HG03460 (cell line): ENCODE measurements around the gene GNMT.
"Not testable (repeated sequence)": the region's sequence is repeated elsewhere in the genome, so short reads cannot be mapped to it uniquely, and the experiment has no call there.

Experiments used
- ATAC-seq: cut with Tn5 transposase; IDR thresholded peaks from one replicate; pipeline ENCODE4 v1.9.1; 2021; ENCODE audit not compliant: unreplicated experiment

The GNMT gene

DNA sequence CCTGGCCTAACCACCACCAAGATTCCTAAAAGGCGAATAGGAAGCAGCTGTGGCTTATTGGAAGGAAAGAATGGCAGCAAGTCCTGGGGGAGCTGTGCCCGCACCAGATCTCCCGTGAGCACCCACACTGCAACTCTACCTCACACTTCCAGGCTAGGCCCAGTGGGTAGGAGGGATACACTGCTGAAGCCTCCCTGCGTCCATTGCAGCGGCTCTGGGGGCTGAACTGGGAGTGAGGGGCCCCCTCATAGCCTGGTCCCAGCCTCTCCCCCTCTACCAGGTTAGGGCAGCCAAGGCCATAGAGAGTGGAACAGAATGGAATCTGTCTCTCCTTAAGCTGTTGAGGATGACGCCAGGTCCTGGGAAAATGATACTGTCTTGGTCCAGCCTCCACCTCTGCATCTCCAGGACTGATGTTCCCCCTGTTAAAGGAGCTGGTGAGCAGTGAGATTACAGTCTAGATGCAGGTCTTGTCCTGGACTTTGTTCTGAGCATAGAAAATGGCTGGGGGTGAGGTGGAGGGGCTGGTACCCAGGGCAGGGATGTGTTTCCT, 20.0 kb upstream of the GNMT start:
- ATAC-seq: no peak

- ATAC-seq: not testable (repeated sequence)
These were observed 19.2 kb upstream of the GNMT start for GRCh38 chr6:42941356-42941755.

GRCh38 chr6:42942444-42942843, 18.1 kb upstream of the GNMT start:
- no peak for ATAC-seq

DNA sequence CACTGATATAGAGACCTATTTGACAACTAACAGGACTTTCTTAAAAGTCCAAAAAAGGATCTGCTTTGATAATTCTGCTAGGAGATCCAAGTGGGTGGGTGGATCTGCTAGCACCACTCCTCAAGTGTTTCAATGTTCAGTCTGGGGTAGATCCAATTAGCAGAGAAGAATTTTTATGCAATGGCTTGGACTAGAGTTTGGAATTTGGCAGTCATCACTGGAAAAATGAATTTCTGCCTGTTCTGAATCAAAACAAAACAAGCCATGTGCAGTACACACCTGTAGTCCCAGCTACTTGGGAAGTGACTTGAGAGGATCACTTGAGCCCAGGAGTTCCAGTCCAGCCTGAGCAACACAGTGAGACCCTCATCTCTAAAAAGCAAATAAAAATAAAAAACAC, 12.6 kb upstream of the GNMT start:
- no peak for ATAC-seq

- ATAC-seq: no peak
These were observed 8.2 kb upstream of the GNMT start for GRCh38 chr6:42952389-42952788.

- not testable (repeated sequence) for ATAC-seq
These were observed 6.1 kb upstream of the GNMT start for GRCh38 chr6:42954405-42954804.

- ATAC-seq: no peak
These were observed 2.4 kb upstream of the GNMT start for GRCh38 chr6:42958125-42958524.

DNA sequence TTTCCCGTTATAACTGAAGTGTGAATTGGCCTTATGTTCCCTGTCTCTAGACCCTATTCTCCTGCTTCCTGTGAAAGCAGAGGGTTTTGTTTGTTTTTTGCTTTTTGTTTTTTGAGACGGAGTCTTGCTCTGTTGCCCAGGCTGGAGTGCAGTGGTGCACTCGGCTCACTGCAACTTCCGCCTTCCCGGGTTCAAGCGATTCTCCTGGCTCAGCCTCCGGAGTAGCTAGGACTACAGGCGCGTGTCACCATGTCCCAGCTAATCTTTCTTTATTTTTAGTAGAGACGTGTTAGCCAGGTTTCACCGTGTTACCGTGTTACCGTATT, 674 bp upstream of the GNMT start:
- no peak for ATAC-seq

GRCh38 chr6:42961020-42961470, 491 bp downstream of the GNMT start:
- ATAC-seq: no peak

DNA sequence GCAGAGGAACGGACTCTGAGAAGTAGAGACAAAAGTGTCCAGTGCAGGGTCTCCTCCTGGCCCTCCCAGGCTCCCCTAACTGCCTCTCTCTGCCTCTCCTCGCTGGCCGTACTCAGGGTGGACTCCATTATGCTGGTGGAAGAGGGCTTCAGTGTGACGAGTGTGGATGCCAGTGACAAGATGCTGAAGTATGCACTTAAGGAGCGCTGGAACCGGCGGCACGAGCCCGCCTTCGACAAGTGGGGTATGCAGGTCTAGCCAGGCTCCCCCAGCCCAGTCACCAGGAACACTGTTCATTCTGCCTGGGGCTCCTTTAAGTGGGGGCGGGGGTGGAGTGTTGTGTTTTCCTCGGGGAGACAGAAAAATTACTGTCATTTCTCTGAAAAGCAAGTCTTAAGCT, 1.5 kb downstream of the GNMT start:
- ATAC-seq: no peak

DNA sequence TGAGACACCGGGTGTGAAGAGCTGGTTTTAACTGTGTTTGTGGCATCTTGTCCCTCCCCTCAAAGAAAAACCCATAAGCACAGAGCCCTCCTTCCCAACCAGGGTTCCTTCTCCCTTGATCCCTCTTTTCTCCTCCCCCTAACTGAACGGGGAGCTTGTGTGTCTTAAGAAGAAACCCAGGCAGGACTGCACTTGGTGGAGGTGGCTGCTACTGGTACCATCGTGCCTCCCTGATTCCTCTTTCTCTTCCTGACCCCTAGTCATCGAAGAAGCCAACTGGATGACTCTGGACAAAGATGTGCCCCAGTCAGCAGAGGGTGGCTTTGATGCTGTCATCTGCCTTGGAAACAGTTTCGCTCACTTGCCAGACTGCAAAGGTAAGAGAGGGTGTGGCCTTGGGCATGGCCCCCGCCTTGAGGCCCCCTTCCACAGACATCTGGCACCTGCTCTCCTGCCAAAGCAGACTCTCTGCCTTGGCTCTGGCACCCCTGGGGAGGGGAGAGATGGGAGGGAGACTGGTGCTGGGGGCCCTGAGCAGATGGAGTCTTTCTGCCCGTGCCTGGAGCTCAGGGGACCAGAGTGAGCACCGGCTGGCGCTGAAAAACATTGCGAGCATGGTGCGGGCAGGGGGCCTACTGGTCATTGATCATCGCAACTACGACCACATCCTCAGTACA, 2.1 kb downstream of the GNMT start:
- no peak for ATAC-seq

GRCh38 chr6:42963179-42963854, 2.8 kb downstream of the GNMT start:
- ATAC-seq: no peak

DNA sequence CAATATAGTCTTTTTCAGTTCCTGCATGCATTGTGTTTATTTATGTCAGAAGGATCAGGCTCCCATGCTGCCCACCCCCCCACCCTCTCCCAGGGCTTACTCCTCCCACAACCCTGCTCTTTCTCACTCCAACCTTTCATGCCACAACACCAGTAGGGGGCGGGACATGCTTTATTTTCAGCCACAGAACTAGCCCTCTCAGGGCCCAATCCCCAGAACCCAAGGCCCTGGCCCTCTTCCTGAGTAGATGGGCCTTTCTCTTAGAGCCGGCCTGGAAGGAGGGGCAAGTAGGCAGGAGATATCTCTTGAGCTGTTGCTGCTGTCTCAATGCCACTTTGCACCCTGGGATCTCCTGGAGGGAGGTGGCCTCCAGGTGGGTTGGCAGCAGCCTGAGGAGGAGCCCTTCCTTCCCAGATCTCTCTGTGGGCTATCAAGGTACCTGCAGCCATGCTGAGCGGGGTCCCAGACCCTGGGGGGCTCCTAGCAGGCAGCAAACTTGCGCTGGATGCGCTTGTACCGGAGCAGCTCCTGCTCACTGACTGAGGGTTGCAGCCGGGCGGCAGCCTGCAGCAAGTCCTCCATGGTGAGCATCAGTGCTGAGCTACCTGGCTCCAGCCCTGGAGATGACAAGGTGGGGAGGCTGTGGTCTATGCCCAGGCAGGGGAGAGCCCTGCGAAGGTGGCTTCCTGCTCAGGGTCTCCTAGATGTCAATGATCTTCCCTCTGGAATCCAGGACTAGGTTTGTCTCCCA, 3.5 kb downstream of the GNMT start:
- no peak for ATAC-seq

- no peak for ATAC-seq
These were observed 6.0 kb downstream of the GNMT start for GRCh38 chr6:42966571-42966970.

GRCh38 chr6:42967228-42967627, 6.7 kb downstream of the GNMT start:
- ATAC-seq: no peak

DNA sequence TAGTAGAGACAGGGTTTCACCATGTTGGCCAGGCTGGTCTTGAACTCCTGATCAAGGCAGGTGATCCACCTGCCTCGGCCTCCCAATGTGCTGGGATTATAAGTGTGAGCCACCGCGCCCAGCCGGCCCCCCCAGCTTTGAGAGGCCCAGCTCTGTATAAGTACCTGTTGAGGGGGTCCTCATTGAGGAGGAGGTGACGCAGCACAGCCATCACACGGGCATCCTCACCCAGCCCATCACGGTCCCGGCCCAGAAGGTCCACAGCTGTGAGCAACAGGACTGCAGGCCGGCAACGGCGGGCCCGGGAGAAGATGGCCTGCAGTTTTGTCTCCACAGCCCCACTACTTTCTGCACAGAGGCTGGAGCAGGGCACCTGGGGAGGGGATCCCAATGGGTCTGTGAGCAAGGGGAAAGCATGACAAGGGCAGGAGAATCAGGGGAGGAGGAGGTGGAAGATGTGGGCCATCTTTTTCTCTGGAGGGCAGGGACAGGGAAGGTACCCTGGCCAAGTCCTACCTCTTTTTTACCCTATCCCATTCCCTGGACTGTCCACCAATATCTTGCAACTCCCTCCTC, 7.7 kb downstream of the GNMT start:
- no peak for ATAC-seq

GRCh38 chr6:42968783-42969182, 8.2 kb downstream of the GNMT start:
- ATAC-seq: no peak

DNA sequence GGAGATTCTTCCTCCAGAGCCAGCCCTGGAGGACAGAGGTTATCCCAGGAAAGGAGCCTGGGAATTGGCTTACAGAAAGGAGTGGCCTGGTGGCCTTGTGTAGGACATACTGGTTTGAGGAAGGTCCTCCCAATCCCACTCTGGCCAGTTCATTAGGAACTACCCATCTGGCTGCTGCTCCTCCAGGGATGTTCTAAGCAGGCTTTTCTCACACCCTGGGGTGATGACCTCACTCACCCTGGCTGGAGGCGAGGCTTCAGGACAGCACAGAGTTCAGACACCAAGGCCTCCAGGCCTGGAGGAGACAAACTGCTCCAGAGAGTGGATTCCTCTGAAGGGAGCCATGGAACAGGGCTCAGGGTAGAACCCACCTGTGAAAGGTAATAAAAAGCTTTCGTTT, 8.9 kb downstream of the GNMT start:
- no peak for ATAC-seq

GRCh38 chr6:42969934-42970333, 9.4 kb downstream of the GNMT start:
- ATAC-seq: no peak

- ATAC-seq: no peak
These were observed 10.5 kb downstream of the GNMT start for GRCh38 chr6:42970871-42971612.
